Central memory CD8-positive, alpha-beta T cell (primary cell): ENCODE results near the gene XPA.

Experiments used
- ATAC-seq: fragments of 150-1000 bp; cut with Tn5 transposase; replicated peaks from 2 replicates; pipeline ENCODE4 v1.10.0; 2022; ENCODE audit warnings: mild to moderate bottlenecking, moderate FRiP score, moderate number of reproducible peaks; ENCODE audit not compliant: poor library complexity, severe bottlenecking; ENCODE audit errors: extremely low read depth
- DNase-seq, 2 donors: peaks; one replicate each; pipeline ENCODE4 v3.0.0; 2021; ENCODE audit warnings: low spot score in 2 of 2
- H3K27ac Mint-ChIP-seq: one replicate; pipeline ENCODE4 v1.8.0; 2022; ENCODE audit warnings: low read depth, mild to moderate bottlenecking, moderate library complexity, mixed read lengths
- H3K27me3 Mint-ChIP-seq: one replicate; pipeline ENCODE4 v1.8.0; 2022; ENCODE audit warnings: mixed read lengths
- H3K36me3 Mint-ChIP-seq: one replicate; pipeline ENCODE4 v1.8.0; 2022; ENCODE audit warnings: mild to moderate bottlenecking, moderate library complexity, mixed read lengths; ENCODE audit not compliant: insufficient read depth
- H3K4me1 Mint-ChIP-seq: one replicate; pipeline ENCODE4 v1.8.0; 2022; ENCODE audit warnings: mixed read lengths
- H3K4me3 Mint-ChIP-seq: one replicate; pipeline ENCODE4 v1.8.0; 2022; ENCODE audit warnings: mild to moderate bottlenecking, moderate library complexity, mixed read lengths
- H3K9me3 Mint-ChIP-seq: one replicate; pipeline ENCODE4 v1.8.0; 2022; ENCODE audit warnings: mixed read lengths

Gene XPA

GRCh38 chr9:97697837-97698236 lies 697 bp upstream of the XPA start:
- Mint-ChIP-seq H3K27ac (peak overlapping the region; percentile 91), H3K9me3 (no peaks in the 10 kb centered on the region), H3K36me3 (peaks cover 12% of the 10 kb centered on the region), H3K27me3 (peaks cover 27% of the 10 kb centered on the region), H3K4me3 (peak overlapping the region; percentile 88), H3K4me1 (peaks cover 54% of the 10 kb centered on the region)
- DNase-seq (no peak), ATAC-seq (no peak)

DNA sequence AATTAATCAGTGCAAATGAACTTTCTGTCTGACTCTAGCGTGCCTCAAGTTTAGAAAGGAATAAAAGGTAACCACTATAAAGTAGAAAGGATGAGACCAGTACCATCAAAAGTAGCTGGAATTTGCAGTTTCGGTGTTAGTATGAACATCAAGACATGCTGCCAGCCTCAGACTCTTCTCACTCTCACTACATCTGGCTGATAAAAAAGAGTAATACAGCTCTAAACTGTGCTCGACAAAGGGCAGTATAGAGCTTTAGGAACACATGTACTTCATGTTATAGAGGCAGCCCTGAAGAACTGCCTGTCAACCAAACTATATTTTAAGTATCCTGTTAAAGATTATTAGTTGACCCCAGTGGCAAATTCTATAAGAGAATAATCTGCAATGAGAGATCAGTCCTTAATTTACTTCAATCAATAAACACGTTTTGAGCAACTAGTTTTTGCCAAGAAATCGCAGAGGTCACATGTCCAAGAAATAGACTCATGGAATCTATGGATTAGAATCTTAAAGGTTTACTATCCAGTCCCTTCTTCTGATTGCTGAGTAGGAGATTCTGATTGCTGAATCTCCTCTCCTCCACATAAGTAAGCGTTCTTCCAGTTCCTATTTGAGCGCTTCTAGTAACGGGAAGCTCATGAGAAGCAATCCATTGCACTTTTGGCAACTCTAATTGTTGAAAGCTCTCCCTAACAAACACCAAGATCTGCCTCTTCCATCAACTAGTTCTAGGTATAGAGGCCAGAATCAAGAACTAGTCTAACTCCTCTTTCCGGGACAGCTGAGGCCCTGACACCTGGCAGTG lies 941 bp downstream of the XPA start:
- peaks cover 54% of the 10 kb centered on the region for H3K4me1 Mint-ChIP-seq

DNA sequence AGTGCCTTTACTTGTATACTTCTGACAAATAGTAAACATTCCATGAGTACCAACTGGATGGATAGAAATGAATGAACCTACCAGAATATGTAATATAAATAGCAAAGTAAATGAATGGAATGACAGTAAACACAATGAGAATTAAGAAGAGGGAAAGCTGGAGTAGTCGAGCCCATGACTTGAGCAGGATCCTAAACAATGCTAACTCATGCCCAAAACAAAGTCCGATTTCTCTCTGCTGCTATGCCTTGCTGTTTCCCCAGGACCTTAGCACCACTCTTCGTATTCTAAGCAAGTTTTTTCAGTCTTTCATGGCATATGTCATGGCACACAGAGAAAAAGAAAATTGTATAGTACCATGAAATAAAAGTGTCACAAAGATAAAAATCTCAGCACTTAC lies 1.8 kb downstream of the XPA start:
- Mint-ChIP-seq H3K36me3 (peaks cover 28% of the 10 kb centered on the region), H3K27me3 (peaks cover 4% of the 10 kb centered on the region), H3K4me1 (peaks cover 54% of the 10 kb centered on the region), H3K9me3 (no peaks in the 10 kb centered on the region), H3K27ac (no peak overlapping the region), H3K4me3 (peak overlapping the region; percentile 88)
- ATAC-seq (no peak), DNase-seq (no peak)

More for the DNA sequence above, 941 bp downstream of the XPA start:
- ATAC-seq (no peak), DNase-seq (no peak)
- H3K4me3 Mint-ChIP-seq: peak overlapping the region; percentile 88
- peaks cover 21% of the 10 kb centered on the region for H3K36me3 Mint-ChIP-seq
- H3K27ac Mint-ChIP-seq: peak overlapping the region; percentile 91
- peaks cover 12% of the 10 kb centered on the region for H3K27me3 Mint-ChIP-seq
- H3K9me3 Mint-ChIP-seq: no peaks in the 10 kb centered on the region

- H3K4me3 Mint-ChIP-seq: peak overlapping the region; percentile 88
- no peaks in the 10 kb centered on the region for H3K9me3 Mint-ChIP-seq
- ATAC-seq (no peak), DNase-seq (no peak)
- H3K36me3 Mint-ChIP-seq: peaks cover 32% of the 10 kb centered on the region
- H3K4me1 Mint-ChIP-seq: peaks cover 54% of the 10 kb centered on the region
- no peak overlapping the region for H3K27ac Mint-ChIP-seq
- H3K27me3 Mint-ChIP-seq: no peaks in the 10 kb centered on the region
Measured at GRCh38 chr9:97694769-97695168, 2.4 kb downstream of the XPA start.

GRCh38 chr9:97689401-97690180 lies 7.5 kb downstream of the XPA start:
- ATAC-seq: no peak
- Mint-ChIP-seq H3K4me1 (peaks cover 22% of the 10 kb centered on the region), H3K36me3 (peaks cover 50% of the 10 kb centered on the region), H3K9me3 (no peaks in the 10 kb centered on the region), H3K4me3 (no peak overlapping the region), H3K27ac (no peak overlapping the region), H3K27me3 (no peaks in the 10 kb centered on the region)
- no peak for DNase-seq

DNA sequence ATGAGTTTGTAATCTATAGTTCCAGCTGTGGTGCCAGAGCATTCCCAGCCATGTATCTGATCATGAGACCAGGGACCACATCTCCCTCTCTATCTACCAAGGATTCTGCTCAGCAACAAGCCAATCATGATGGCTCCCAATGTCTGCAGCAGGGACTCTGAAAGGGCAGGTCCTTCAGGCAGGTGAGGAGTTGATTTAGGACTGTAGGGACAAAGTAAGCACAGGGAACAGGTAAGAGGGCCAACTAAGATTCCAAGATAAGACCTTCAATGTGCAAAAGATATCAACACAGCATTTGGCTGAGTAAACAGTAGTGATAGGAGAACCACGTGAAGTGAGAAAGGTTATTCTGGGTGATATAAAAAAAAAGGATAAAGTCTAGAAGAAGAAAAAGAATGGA lies 8.5 kb downstream of the XPA start:
- Mint-ChIP-seq H3K9me3 (no peaks in the 10 kb centered on the region), H3K36me3 (peaks cover 59% of the 10 kb centered on the region), H3K27ac (no peak overlapping the region), H3K4me1 (peaks cover 13% of the 10 kb centered on the region), H3K27me3 (no peaks in the 10 kb centered on the region), H3K4me3 (no peak overlapping the region)
- no peak for DNase-seq
- ATAC-seq: no peak

- H3K36me3 Mint-ChIP-seq: peaks cover 70% of the 10 kb centered on the region
- H3K4me3 Mint-ChIP-seq: no peak overlapping the region
Measured at GRCh38 chr9:97682242-97682641, 14.9 kb downstream of the XPA start.

DNA sequence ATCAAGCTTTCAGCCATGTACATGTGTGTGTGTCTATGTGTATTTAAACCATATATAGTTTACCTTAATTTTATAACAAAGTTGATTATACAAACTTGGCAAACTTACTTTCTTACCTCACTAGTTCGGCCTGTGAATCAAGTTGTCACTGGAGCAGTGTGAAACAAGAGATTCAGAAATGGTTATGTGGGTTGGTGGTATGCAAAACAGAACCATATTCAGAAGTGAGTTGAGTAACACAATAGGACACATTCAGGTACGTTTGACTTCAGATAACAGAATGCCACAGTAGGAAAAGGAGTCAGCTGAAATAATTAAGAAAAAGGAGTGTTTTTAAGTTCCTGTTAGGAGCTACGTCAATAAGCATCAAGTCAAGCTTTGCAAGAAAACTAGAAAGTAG lies 21.5 kb downstream of the XPA start:
- Mint-ChIP-seq H3K27me3 (no peaks in the 10 kb centered on the region), H3K27ac (no peak overlapping the region), H3K36me3 (peaks cover 80% of the 10 kb centered on the region), H3K9me3 (no peaks in the 10 kb centered on the region), H3K4me3 (no peak overlapping the region), H3K4me1 (peaks cover 8% of the 10 kb centered on the region)
- DNase-seq: no peak
- no peak for ATAC-seq

More at GRCh38 chr9:97682242-97682641, 14.9 kb downstream of the XPA start:
- ATAC-seq: no peak
- H3K4me1 Mint-ChIP-seq: peaks cover 8% of the 10 kb centered on the region
- DNase-seq: no peak
- no peaks in the 10 kb centered on the region for H3K9me3 Mint-ChIP-seq
- peak overlapping the region; percentile 22 for H3K27ac Mint-ChIP-seq
- no peaks in the 10 kb centered on the region for H3K27me3 Mint-ChIP-seq

GRCh38 chr9:97673922-97674321 lies 23.2 kb downstream of the XPA start:
- no peaks in the 10 kb centered on the region for H3K27me3 Mint-ChIP-seq
- H3K4me1 Mint-ChIP-seq: peaks cover 8% of the 10 kb centered on the region
- DNase-seq: no peak
- H3K36me3 Mint-ChIP-seq: peaks cover 84% of the 10 kb centered on the region
- no peak overlapping the region for H3K4me3 Mint-ChIP-seq
- H3K27ac Mint-ChIP-seq: no peak overlapping the region
- no peak for ATAC-seq
- no peaks in the 10 kb centered on the region for H3K9me3 Mint-ChIP-seq

- Mint-ChIP-seq H3K27me3 (no peaks in the 10 kb centered on the region), H3K36me3 (peaks cover 80% of the 10 kb centered on the region), H3K9me3 (no peaks in the 10 kb centered on the region), H3K4me3 (no peak overlapping the region), H3K4me1 (no peaks in the 10 kb centered on the region), H3K27ac (no peak overlapping the region)
- no peak for DNase-seq
- no peak for ATAC-seq
Measured at GRCh38 chr9:97672403-97672802, 24.7 kb downstream of the XPA start.

GRCh38 chr9:97670586-97670985 lies 26.6 kb downstream of the XPA start:
- H3K4me1 Mint-ChIP-seq: peaks cover 8% of the 10 kb centered on the region
- ATAC-seq (no peak), DNase-seq (no peak)
- H3K27ac Mint-ChIP-seq: no peak overlapping the region
- no peaks in the 10 kb centered on the region for H3K9me3 Mint-ChIP-seq
- no peaks in the 10 kb centered on the region for H3K27me3 Mint-ChIP-seq
- H3K4me3 Mint-ChIP-seq: no peak overlapping the region
- peaks cover 84% of the 10 kb centered on the region for H3K36me3 Mint-ChIP-seq

DNA sequence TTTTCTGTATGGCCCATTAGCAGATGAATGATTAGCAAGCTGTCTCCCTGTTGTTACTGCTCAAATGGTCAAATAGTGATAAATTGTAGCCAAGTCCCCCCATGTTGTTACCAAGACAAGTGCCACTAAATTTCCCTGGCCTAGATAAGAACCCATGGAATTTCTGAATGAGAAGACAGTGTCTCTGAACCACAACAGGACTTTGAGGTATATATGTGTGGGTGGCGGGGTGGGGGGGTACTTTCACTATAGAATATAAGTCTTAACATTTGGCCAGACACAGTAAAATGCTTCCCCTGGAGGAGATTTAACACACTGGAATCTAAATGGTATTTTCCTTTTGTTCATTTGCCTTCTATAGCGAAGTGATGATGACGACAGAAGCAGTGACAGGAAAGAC lies 28.7 kb downstream of the XPA start:
- DNase-seq: no peak
- H3K4me1 Mint-ChIP-seq: peaks cover 14% of the 10 kb centered on the region
- peaks cover 83% of the 10 kb centered on the region for H3K36me3 Mint-ChIP-seq
- no peaks in the 10 kb centered on the region for H3K27me3 Mint-ChIP-seq
- H3K27ac Mint-ChIP-seq: no peak overlapping the region
- H3K9me3 Mint-ChIP-seq: no peaks in the 10 kb centered on the region
- H3K4me3 Mint-ChIP-seq: no peak overlapping the region
- no peak for ATAC-seq
